Neural cell (in vitro differentiated cells): Measurements from ENCODE around the gene PLOD3.

Experiments used
- CTCF ChIP-seq: fragments of 450-650 bp; IDR thresholded peaks from 2 replicates; pipeline ENCODE4 v1.5.1; 2014; ENCODE audit warnings: antibody characterized with exemption, mild to moderate bottlenecking, moderate library complexity; ENCODE audit not compliant: poor library complexity, severe bottlenecking
- EP300 ChIP-seq: fragments of 450-650 bp; conservative IDR thresholded peaks from 2 replicates; pipeline ENCODE4 v1.6.1; 2014; ENCODE audit warnings: antibody characterized with exemption, mild to moderate bottlenecking, moderate library complexity; ENCODE audit not compliant: poor library complexity, severe bottlenecking
- EZH2 ChIP-seq: fragments of 200-600, 300-800 bp; shearing (Covaris generic), sonication (generic); IDR thresholded peaks from 2 replicates; pipeline ENCODE4 v1.6.1; 2014; ENCODE audit warnings: antibody characterized with exemption, low read length, borderline replicate concordance, mild to moderate bottlenecking; ENCODE audit not compliant: insufficient read depth, poor library complexity, severe bottlenecking
- MXI1 ChIP-seq: fragments of 450-650 bp; conservative IDR thresholded peaks from 2 replicates; pipeline ENCODE4 v1.6.1; 2014; ENCODE audit warnings: antibody characterized with exemption, mild to moderate bottlenecking; ENCODE audit not compliant: poor library complexity, severe bottlenecking
- POLR2AphosphoS5 ChIP-seq: IDR thresholded peaks from 2 replicates; pipeline ENCODE4 v1.6.1; 2012
- RAD21 ChIP-seq: fragments of 450-650 bp; conservative IDR thresholded peaks from 2 replicates; pipeline ENCODE4 v1.6.1; 2014; ENCODE audit warnings: antibody characterized with exemption, mild to moderate bottlenecking, moderate library complexity
- REST ChIP-seq: IDR thresholded peaks from 2 replicates; pipeline ENCODE4 v1.6.1; 2012; ENCODE audit warnings: borderline replicate concordance
- SMC3 ChIP-seq: fragments of 450-650 bp; conservative IDR thresholded peaks from 2 replicates; pipeline ENCODE4 v1.6.1; 2014; ENCODE audit warnings: antibody characterized with exemption, mild to moderate bottlenecking, moderate library complexity; ENCODE audit not compliant: poor library complexity
- TAF1 ChIP-seq: IDR thresholded peaks from 2 replicates; pipeline ENCODE4 v1.6.1; 2012; ENCODE audit warnings: low read depth

GRCh38 chr7:101200504-101200861 is 16.9 kb downstream of the PLOD3 start:
- TF ChIP-seq CTCF (no peak), EZH2 (no peak), TAF1 (no peak), SMC3 (no peak), REST (no peak), EP300 (no peak), POLR2AphosphoS5 (no peak), MXI1 (no peak), RAD21 (no peak)
